ENCODE data around the gene HSD11B2.

Gene HSD11B2

DNA sequence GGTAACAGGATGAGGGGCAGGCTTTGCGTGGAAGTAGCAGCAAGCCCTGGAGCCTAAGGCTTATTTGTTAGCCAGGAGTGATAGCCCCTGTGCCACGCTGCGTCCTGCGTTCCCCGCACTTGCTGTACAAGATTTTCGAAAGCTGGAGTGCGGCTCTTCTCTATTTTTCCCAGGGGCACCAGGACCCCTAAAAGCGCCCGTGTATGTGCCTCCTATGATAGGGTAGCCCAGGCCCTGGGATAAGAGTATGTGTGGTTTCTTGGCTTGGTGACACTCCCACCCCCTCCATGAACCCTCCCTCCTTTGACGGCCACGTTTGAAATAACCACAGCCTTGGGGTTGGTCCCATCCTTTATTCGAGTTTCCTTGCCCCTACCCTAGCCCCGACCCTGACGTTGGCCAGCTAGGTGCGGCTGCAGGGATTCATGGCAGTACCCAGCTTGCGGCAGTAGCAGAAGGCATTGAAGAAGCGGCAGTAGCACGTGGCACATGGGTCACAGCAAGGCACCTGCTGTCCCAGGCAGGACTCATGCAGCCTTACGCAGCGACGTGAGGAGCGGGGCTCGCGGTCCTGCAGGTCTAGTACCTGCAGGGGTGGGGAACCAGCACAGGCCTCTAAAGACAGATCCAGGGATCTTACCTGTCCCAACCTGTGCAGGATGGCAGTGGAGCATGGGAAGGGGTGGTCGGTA is 51.5 kb downstream of the HSD11B2 start:
- TF ChIP-seq ZFX (IDR thresholded peaks at IDR 0.05; ENCODE audit: borderline replicate concordance) = no peak
- TF ChIP-seq, protein P1, sequence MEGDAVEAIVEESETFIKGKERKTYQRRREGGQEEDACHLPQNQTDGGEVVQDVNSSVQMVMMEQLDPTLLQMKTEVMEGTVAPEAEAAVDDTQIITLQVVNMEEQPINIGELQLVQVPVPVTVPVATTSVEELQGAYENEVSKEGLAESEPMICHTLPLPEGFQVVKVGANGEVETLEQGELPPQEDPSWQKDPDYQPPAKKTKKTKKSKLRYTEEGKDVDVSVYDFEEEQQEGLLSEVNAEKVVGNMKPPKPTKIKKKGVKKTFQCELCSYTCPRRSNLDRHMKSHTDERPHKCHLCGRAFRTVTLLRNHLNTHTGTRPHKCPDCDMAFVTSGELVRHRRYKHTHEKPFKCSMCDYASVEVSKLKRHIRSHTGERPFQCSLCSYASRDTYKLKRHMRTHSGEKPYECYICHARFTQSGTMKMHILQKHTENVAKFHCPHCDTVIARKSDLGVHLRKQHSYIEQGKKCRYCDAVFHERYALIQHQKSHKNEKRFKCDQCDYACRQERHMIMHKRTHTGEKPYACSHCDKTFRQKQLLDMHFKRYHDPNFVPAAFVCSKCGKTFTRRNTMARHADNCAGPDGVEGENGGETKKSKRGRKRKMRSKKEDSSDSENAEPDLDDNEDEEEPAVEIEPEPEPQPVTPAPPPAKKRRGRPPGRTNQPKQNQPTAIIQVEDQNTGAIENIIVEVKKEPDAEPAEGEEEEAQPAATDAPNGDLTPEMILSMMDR (IDR thresholded peaks at IDR 0.05) = no peak
- peak overlapping the region; percentile 76 for H3K27ac ChIP-seq

DNA sequence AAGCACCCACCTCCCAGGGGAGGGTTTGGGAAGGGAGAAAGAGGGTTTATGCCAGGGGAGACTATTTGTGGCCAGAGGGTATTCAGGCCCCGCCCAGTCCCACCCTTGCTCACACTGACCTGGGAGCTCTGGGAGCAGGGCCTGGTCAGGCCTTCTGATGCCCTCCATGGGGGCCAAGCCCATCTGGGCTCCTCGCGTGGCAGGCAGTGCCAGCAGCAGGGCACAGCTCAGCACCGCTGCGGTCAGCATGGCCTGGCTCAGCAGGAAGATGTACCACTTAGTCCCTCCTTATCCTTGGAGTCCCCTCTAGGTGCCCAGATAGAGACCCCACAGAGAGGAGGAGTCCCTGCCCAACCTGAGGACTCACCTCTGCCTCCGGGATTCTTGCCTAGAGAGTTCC is 52.2 kb downstream of the HSD11B2 start, which contains the start of gene AGRP:
Gene AGRP (minus strand): TSS at position 398 of the 400 bp plus-strand sequence. CDS start 149 bp downstream, at position 249.
- peak within 1 kb of the TSS; percentile 76; the same call in 1 of the 2 replicates for H3K27ac ChIP-seq
- TF ChIP-seq ZFX (IDR thresholded peaks at IDR 0.05; ENCODE audit: borderline replicate concordance) = no peak
- TF ChIP-seq, protein P1 (IDR thresholded peaks at IDR 0.05) = no peak

DNA sequence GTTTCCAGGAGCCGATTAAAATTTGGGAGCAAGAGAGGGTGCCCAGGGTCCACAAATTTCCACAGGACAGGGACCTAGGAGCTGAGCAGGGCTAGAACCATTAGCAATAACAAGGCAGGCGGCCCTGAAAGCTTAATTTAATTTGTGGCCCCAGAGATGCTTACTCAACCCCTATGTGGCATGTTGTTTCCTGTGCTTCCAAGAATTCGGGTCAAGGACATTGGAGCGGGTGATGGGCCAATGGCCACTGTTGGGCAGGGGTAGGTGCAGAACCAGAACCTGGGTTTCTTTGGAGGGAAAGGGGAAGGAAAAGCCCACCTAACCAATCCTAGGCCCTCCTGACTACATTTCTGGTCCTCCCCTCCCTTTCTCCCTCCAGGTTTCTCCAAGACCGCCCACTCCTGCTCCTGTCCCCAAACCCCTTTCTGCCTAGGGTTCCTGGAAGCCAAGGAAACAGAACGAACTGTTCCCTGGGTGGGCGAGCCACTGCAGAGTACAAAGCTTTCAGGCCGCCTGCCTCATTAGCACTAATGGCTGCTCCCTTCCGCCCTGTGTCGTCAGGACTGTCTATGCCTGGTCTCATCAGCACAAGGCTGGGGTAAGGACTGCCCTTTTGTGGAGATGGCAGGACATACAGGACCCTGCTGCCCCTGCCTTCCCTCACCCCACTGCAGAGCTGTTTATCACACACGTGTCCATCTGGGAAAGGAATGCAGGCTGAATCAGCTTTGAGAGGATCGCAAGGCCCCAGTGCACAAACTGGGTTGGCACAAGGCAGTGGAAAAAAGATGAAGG is 53.0 kb downstream of the HSD11B2 start:
- H3K27ac ChIP-seq = no peak overlapping the region
- TF ChIP-seq, protein P1 (IDR thresholded peaks at IDR 0.05) = no peak
- no peak for TF ChIP-seq ZFX (IDR thresholded peaks at IDR 0.05; ENCODE audit: borderline replicate concordance)

DNA sequence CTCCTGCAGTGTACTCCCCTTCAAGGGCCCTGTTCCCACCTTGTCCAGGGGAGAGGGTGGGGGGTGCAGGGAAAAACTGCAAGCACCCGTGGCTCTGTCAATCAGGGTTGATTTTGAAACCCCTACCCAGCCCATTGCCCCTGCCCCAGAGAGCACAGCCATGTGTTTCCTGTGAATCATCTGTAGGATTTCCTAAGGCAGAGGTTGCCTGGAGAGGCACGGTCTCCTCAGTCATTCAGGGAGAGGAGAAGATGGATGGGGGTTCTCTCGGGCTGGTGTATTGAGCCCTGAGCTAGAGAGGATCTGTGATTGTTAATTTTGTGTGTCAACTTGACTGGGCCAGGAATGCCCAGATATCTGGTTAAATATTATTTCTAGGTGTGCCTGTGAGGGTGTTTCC is 55.9 kb downstream of the HSD11B2 start:
- no peak overlapping the region for H3K27ac ChIP-seq

More for the DNA sequence above, 55.9 kb downstream of the HSD11B2 start:
- TF ChIP-seq, protein P1 (IDR thresholded peaks at IDR 0.05) = no peak
- TF ChIP-seq ZFX (IDR thresholded peaks at IDR 0.05; ENCODE audit: borderline replicate concordance) = no peak

Data from 22Rv1 (cell line).